ENCODE measurements around the gene DGKQ. TPM values are rescaled to one million over a fixed set of nuclear protein-coding genes. Genes with fewer than 3 reads are reported as not detected.
A peak's percentile ranks its signal among the peaks of the same experiment; 100 is the strongest.

DGKQ gene
- total and polyA plus RNA-seq, 7 donors: 2.2 to 3.9 (median 2.8) TPM

DNA sequence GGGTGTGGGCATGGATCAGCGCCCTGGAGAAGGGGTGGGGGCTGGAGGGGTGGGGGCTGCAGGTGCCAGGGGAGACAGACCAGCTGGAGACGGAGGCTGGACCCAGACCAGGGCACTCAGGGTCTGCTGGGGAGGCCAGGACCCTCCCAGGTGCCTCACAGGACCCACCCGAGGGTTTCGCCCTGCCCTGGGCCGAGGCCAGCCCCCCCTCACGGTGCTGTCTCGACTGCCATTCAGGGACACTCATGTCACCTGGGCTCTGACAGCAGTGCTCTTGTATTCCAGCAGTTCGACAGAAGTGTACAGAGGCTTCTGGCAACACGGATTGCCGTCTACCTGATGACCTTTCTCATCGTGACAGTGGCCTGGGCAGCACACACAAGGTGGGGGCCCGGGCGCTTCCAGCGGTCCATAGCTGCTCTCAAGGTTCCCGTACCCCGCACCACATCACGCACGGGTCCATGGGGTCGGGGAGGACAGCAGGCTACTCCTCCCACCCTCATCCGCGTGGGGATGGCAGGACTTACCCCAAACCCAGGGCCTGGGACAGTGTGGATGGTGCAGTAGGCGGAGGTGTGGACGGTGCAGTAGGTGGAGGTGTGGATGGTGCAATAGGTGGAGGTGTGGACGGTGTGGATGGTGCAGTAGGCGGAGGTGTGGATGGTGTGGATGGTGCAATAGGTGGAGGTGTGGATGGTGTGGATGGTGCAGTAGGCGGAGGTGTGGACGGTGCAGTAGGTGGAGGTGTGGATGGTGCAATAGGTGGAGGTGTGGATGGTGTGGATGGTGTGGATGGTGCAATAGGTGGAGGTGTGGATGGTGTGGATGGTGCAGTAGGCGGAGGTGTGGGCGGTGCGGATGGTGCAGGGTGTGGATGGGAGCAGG is 23.0 kb downstream of the DGKQ start:
- no peaks in the 10 kb centered on the region for H3K9me3 ChIP-seq
- ATAC-seq (no peak), DNase-seq (peak in 1 of 2 donors; percentile 28)
- H3K36me3 ChIP-seq (ENCODE audit: insufficient read depth in 1 of 2, low read depth in 1 of 2): peaks cover 0 to 29% of the 10 kb centered on the region in 2 donors
- H3K27me3 ChIP-seq (ENCODE audit: insufficient read depth in 3 of 3, low read length in 2 of 3): no peaks in the 10 kb centered on the region
- intact Hi-C loops (cut with DNase I): no loop called here
- H3K4me1 ChIP-seq: no peaks in the 10 kb centered on the region
- TF ChIP-seq, protein P1, sequence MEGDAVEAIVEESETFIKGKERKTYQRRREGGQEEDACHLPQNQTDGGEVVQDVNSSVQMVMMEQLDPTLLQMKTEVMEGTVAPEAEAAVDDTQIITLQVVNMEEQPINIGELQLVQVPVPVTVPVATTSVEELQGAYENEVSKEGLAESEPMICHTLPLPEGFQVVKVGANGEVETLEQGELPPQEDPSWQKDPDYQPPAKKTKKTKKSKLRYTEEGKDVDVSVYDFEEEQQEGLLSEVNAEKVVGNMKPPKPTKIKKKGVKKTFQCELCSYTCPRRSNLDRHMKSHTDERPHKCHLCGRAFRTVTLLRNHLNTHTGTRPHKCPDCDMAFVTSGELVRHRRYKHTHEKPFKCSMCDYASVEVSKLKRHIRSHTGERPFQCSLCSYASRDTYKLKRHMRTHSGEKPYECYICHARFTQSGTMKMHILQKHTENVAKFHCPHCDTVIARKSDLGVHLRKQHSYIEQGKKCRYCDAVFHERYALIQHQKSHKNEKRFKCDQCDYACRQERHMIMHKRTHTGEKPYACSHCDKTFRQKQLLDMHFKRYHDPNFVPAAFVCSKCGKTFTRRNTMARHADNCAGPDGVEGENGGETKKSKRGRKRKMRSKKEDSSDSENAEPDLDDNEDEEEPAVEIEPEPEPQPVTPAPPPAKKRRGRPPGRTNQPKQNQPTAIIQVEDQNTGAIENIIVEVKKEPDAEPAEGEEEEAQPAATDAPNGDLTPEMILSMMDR (IDR thresholded peaks at IDR 0.05): no peak
- 88 to 92% (median 92%) methylated on average over 29 to 30 of the region's 30 CpGs for WGBS, 3 donors
- no peak overlapping the region for H3K4me3 ChIP-seq
- H3K27ac ChIP-seq: no peak overlapping the region

DNA sequence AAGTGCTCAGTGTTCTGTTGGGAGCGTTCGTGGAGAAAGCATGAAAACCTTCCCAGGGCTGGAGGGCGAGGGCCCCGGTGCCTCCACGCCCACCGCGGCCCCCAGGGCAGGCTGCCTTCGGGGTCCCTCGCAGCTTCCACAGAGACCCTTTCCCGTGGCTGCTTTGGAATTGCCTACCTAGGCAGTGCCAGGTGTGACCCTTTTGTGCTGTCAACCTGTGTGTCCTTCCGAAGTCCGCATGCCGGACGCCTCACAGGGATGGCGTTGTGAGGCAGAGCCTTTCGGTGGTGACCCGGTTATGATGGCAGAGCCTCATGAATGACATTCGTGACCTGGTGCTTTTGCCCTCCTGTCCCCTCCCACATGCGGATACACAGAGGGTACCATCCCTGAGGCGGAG is 23.7 kb downstream of the DGKQ start:
- intact Hi-C loops (cut with DNase I): no loop called here
- peak in 1 of 2 donors; percentile 36 for DNase-seq
- no peak overlapping the region for H3K27ac ChIP-seq
- peaks cover 0 to 21% of the 10 kb centered on the region in 2 donors for H3K36me3 ChIP-seq (ENCODE audit: insufficient read depth in 1 of 2, low read depth in 1 of 2)
- TF ChIP-seq, protein P1 (IDR thresholded peaks at IDR 0.05): no peak
- ATAC-seq: no peak
- no peaks in the 10 kb centered on the region for H3K27me3 ChIP-seq (ENCODE audit: insufficient read depth in 3 of 3, low read length in 2 of 3)
- H3K9me3 ChIP-seq: no peaks in the 10 kb centered on the region
- WGBS, 3 donors: 92 to 95% (median 93%) methylated on average over 20 of the region's 20 CpGs
- no peak overlapping the region for H3K4me3 ChIP-seq
- H3K4me1 ChIP-seq: no peaks in the 10 kb centered on the region

DNA sequence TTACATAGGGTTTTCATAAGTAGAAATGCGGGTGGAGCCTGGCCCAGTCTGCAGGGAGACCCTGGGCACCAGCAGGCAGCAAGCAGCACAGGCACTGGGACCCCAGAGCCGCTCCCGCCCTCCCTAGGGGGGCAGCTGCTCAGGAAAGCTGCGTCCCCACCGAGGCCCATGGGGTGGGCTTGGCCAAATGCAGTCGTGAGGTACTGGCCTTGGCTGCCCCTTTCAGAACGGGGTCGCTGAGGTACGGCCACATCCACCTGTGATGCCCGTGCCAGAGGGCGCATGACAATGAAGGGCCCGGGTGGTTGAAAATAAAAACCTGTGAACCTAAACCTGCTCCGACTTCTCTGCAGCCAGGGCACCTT is 24.5 kb downstream of the DGKQ start:
- TF ChIP-seq, protein P1 (IDR thresholded peaks at IDR 0.05): no peak
- Histone ChIP-seq H3K9me3 (no peaks in the 10 kb centered on the region), H3K27ac (no peak overlapping the region), H3K27me3 (ENCODE audit: insufficient read depth in 3 of 3, low read length in 2 of 3) (no peaks in the 10 kb centered on the region), H3K4me1 (no peaks in the 10 kb centered on the region), H3K36me3 (ENCODE audit: insufficient read depth in 1 of 2, low read depth in 1 of 2) (peaks cover 0 to 21% of the 10 kb centered on the region in 2 donors), H3K4me3 (no peak overlapping the region)
- ATAC-seq (no peak), DNase-seq (peak in 1 of 2 donors; percentile 30)
- WGBS, 3 donors: 87 to 92% (median 91%) methylated on average over 13 of the region's 13 CpGs
- intact Hi-C loops (cut with DNase I): no loop called here

DNA sequence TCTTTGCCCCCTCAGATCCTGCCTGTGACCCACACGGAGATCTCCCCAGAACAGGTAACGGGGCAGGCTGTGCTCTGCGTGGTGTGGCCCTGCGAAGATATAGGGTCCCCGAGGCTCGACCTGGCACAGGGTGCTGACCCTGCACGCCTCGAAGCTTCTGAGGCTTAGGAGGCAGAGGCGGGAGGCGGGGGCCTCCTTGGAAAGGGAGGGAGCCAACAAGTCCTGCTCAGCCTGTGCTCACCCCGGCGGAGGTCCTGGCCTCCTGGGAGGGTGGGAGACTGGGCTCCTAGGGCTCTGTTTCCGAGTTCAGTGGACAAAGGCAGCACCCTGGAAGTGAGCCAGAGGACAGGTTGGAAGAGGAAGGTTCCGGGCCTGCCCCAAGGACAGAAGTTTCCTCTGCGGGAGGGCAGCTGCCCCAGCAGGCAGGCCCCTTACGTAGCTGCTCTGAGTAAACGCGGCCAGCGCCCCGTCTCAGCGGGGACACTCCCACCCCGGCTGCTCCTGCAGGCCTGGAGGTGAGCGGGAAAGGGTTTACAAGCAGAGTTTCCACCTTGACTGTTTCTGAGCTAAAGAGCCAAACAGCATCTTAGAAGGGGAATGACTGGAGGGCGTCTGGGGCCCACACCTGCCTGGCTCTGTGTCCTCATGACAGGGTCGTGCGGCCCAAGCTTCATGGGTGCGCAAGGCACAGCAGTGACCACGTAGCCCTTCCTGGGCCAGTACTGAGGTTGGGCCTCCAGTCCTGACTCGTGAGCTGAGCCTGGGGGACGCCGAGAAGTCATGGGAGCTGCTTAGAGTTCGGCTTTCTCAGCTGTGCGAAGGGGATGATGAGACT is 25.1 kb downstream of the DGKQ start:
- TF ChIP-seq, protein P1 (IDR thresholded peaks at IDR 0.05): no peak
- intact Hi-C loops (cut with DNase I): no loop called here
- 76 to 81% (median 80%) methylated on average over 31 to 33 of the region's 33 CpGs for WGBS, 3 donors
- H3K36me3 ChIP-seq (ENCODE audit: insufficient read depth in 1 of 2, low read depth in 1 of 2): peaks cover 0 to 15% of the 10 kb centered on the region in 2 donors
- H3K27ac ChIP-seq: no peak overlapping the region
- H3K27me3 ChIP-seq (ENCODE audit: insufficient read depth in 3 of 3, low read length in 2 of 3): no peaks in the 10 kb centered on the region
- no peaks in the 10 kb centered on the region for H3K4me1 ChIP-seq
- no peak overlapping the region for H3K4me3 ChIP-seq
- ATAC-seq (no peak), DNase-seq (peak in 1 of 2 donors; percentile 37)
- no peaks in the 10 kb centered on the region for H3K9me3 ChIP-seq
